Measurements from ENCODE around the gene TRAM2. TPM values are rescaled to one million over a fixed set of nuclear protein-coding genes. Genes with fewer than 3 reads are reported as not detected.

The TRAM2 gene
- polyA plus RNA-seq, 1 donor: 44.1 TPM

DNA sequence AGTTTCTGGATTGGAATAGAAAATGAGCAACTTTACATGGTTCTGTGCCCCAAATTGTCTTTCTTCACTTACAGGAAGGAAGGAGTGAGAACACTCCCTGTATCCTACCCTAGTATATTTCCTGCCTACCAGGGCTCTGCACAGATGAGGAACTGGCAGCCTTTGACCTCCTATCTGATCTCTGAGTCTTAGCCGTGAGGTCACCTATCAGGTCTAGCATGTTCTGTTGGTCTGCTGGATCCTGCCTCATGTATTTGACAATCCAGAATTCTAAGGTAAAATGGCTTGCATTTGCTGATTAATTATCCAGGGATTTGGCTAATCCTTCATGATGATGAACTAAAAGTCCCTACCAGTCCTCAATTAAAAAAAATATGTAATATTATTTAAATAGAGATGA is 35.0 kb upstream of the TRAM2 start:
- no peaks in the 10 kb centered on the region for H3K9me3 ChIP-seq (ENCODE audit: control insufficient read depth, low read depth, low read length)
- no peaks in the 10 kb centered on the region for H3K27me3 ChIP-seq (ENCODE audit: control insufficient read depth, insufficient read depth, low read length)
- WGBS (ENCODE audit: insufficient coverage, low lambda C conversion rate): no CpG with 5 or more reads among the region's 1 CpG
- peak overlapping the region; percentile 87 for H3K27ac ChIP-seq (ENCODE audit: low read length)
- H3K4me1 ChIP-seq (ENCODE audit: control insufficient read depth, insufficient read depth, low read length): peaks cover 29% of the 10 kb centered on the region
- no peaks in the 10 kb centered on the region for H3K36me3 ChIP-seq (ENCODE audit: control insufficient read depth, insufficient read depth, low read length)
- peak in 1 of 2 donors; percentile 64 for DNase-seq
- no peak overlapping the region for H3K4me3 ChIP-seq (ENCODE audit: low read length)

DNA sequence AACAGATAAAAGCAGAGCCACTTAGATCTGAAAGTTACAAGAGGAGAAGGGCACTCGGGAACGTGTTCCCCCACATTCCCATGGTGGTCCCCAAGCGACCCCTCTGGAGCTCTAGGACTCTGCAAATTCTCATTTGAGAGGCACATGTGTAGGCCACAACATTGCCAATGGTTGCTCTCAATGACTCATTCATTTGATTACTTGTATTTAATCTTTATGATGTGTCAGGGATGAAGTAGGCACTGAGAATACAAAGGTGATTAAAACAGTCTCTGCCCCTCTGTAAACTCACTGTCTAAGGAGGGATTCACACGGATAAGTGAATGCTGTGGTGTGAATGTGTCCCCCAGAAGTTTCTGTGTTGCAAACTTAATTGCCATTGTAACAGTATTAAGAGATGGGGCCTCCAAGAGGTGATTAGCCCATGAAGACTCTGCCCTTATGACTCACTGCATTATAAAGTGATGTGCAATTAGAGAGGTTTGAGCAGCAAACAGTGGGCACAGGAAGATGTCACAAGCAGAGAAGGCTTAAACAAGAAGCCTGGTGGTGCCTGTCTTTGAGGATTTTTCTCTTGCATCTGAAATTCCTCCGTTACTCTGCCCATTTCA is 34.0 kb upstream of the TRAM2 start:
- Histone ChIP-seq H3K4me3 (ENCODE audit: low read length) (no peak overlapping the region), H3K36me3 (ENCODE audit: control insufficient read depth, insufficient read depth, low read length) (no peaks in the 10 kb centered on the region), H3K4me1 (ENCODE audit: control insufficient read depth, insufficient read depth, low read length) (peaks cover 29% of the 10 kb centered on the region), H3K9me3 (ENCODE audit: control insufficient read depth, low read depth, low read length) (no peaks in the 10 kb centered on the region), H3K27me3 (ENCODE audit: control insufficient read depth, insufficient read depth, low read length) (no peaks in the 10 kb centered on the region), H3K27ac (ENCODE audit: low read length) (peak overlapping the region; percentile 87)
- peak; percentile 81 to 95 for DNase-seq
- WGBS (ENCODE audit: insufficient coverage, low lambda C conversion rate): no CpG with 5 or more reads among the region's 5 CpGs

DNA sequence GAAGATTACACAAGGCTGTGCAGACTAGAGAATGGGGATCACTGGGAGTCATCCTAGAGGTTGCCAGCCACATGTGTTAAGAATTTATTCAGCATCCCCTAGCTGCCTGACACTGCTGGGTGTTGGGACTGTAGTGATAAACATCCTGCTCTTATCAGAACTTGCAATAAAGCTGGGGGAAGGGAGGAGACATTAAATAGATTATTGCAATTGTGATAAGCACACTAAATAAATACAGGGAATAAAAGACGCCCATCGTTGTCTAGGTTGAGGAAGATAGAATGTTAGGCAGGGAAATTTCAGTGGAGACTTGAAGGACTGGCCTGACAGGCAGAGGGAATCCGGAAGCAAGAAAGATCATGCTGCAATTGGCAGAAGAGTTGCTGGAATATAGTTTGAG is 33.2 kb upstream of the TRAM2 start:
- H3K27ac ChIP-seq (ENCODE audit: low read length): peak overlapping the region; percentile 87
- H3K4me3 ChIP-seq (ENCODE audit: low read length): no peak overlapping the region
- WGBS (ENCODE audit: insufficient coverage, low lambda C conversion rate): 0% methylated on average over 1 of the region's 3 CpGs
- H3K27me3 ChIP-seq (ENCODE audit: control insufficient read depth, insufficient read depth, low read length): no peaks in the 10 kb centered on the region
- DNase-seq: peak in 1 of 2 donors; percentile 68
- peaks cover 29% of the 10 kb centered on the region for H3K4me1 ChIP-seq (ENCODE audit: control insufficient read depth, insufficient read depth, low read length)
- no peaks in the 10 kb centered on the region for H3K9me3 ChIP-seq (ENCODE audit: control insufficient read depth, low read depth, low read length)
- H3K36me3 ChIP-seq (ENCODE audit: control insufficient read depth, insufficient read depth, low read length): no peaks in the 10 kb centered on the region

DNA sequence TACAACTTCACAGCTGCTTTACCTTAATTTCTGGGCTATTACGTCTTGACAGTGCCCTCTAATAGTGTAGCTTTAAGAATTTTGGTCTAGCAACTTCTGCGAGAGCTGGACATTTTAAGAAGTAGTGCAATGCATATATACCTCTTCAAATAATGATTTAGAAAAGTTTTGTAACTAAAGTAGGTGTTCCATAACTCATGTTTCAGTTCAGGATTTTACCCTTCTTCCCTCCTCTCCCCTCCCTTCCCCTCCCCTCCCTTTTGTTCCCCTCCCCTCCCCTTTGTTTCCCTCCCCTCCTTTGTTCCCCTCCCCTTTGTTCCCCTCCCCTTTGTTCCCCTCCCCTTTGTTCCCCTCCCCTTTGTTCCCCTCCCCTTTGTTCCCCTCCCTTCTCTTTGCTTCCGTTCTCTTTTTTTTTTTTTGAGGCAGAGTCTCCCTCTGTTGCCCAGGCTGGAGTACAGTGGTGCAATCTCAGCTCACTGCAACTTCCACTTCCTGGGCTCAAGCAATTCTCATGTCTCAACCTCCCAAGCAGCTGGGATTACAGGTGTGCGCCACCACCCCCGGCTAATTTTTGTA is 28.8 kb upstream of the TRAM2 start:
- 80% methylated on average over 1 of the region's 5 CpGs for WGBS (ENCODE audit: insufficient coverage, low lambda C conversion rate)
- no peak overlapping the region for H3K4me3 ChIP-seq (ENCODE audit: low read length)
- H3K27me3 ChIP-seq (ENCODE audit: control insufficient read depth, insufficient read depth, low read length): no peaks in the 10 kb centered on the region
- peaks cover 14% of the 10 kb centered on the region for H3K4me1 ChIP-seq (ENCODE audit: control insufficient read depth, insufficient read depth, low read length)
- H3K36me3 ChIP-seq (ENCODE audit: control insufficient read depth, insufficient read depth, low read length): no peaks in the 10 kb centered on the region
- H3K27ac ChIP-seq (ENCODE audit: low read length): no peak overlapping the region
- no peaks in the 10 kb centered on the region for H3K9me3 ChIP-seq (ENCODE audit: control insufficient read depth, low read depth, low read length)
- DNase-seq: no peak

DNA sequence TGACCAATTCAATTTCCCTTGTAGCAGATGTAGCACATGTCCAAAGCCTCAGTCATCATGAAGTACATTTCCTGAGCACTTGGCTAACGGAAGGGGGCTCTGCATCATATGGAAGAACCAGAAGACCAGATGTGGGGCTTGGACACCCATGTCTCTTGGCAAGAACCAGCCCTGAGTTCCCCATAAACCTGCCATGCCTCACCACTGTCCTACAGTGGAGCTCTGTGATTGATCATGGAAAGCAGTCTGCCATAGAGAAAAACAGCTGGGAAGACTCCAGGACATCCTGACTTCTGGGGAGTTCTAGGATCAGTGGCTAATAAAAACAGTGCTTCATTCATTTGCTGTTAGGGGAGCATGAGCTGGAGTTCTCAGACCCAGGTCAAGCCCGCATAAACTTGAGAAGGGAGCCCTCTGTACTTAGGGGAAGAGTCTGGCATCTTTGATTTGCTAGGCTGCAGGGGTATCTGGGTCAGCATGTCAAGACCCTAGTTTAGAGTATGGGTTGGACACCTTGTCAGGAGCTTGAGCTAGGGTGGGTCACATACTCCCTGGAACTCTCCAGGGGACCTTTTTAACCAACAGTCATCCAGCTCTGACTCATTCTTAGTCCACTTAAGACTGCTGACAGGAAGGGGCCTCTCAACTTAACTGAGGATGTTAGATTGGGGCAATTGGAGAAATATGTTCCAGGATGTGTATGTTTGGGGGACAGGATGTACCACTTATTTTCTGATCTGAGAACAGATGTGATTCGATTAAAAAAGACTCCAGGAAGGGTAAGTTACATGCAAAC is 26.3 kb upstream of the TRAM2 start:
- Histone ChIP-seq H3K27ac (ENCODE audit: low read length) (peak overlapping the region; percentile 4), H3K9me3 (ENCODE audit: control insufficient read depth, low read depth, low read length) (no peaks in the 10 kb centered on the region), H3K4me1 (ENCODE audit: control insufficient read depth, insufficient read depth, low read length) (peaks cover 12% of the 10 kb centered on the region), H3K4me3 (ENCODE audit: low read length) (no peak overlapping the region), H3K36me3 (ENCODE audit: control insufficient read depth, insufficient read depth, low read length) (no peaks in the 10 kb centered on the region), H3K27me3 (ENCODE audit: control insufficient read depth, insufficient read depth, low read length) (no peaks in the 10 kb centered on the region)
- no CpG with 5 or more reads among the region's 3 CpGs for WGBS (ENCODE audit: insufficient coverage, low lambda C conversion rate)
- peak in 1 of 2 donors; percentile 44 for DNase-seq

DNA sequence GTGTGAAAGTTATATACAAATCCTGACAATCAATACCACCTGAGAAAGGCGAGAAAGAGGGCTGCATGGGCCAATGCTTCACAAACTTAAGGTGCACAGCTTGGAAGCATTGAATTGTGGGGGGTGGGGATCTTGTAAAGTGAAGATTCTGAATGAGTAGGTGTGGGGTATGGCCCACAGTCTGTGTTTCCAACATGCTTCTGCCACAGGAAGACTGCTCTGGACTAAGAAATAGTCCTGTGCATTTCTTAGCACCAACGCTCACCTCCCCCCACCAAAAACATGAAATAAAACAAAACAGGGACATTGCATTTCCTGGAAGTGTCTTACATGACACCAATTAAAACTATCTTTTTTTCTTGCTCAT is 21.9 kb upstream of the TRAM2 start:
- Histone ChIP-seq H3K27ac (ENCODE audit: low read length) (peak overlapping the region; percentile 89), H3K27me3 (ENCODE audit: control insufficient read depth, insufficient read depth, low read length) (no peaks in the 10 kb centered on the region), H3K9me3 (ENCODE audit: control insufficient read depth, low read depth, low read length) (no peaks in the 10 kb centered on the region), H3K36me3 (ENCODE audit: control insufficient read depth, insufficient read depth, low read length) (no peaks in the 10 kb centered on the region), H3K4me1 (ENCODE audit: control insufficient read depth, insufficient read depth, low read length) (peaks cover 53% of the 10 kb centered on the region), H3K4me3 (ENCODE audit: low read length) (no peak overlapping the region)
- WGBS (ENCODE audit: insufficient coverage, low lambda C conversion rate): 67% methylated on average over 1 of the region's 2 CpGs
- no peak for DNase-seq

DNA sequence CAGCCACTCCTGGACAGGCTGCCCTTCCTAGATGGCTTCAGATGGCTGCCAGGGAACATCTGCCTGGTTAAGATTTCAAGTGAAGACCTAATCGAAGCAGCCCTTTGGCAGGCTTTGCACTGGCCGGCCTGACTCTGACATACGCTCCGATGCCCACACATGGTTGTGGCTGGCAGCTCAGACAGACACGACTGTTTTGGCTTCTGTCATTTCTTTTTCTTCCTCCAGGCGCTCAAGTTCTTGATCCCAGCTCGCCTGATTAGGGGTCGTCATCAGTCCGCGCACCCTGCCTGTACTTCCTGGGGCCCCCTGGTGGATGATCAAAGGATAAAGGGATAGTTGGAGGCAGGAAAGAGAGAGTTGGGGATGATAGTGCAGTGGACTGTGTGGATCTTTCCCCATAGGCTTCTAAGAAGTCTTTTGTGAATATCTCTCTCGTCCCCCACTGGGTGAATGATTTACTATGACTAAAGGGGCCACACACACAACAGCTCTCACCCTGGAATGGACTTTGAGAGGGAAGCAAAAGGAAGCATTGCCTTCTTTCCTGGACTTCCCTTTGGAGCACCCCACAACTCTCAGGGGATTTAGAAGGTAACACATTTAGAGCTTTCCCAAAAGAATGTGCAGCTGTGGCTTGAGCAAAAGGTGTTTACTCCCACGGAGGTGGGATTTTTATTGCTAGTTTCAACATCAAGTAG is 21.4 kb upstream of the TRAM2 start:
- peak overlapping the region; percentile 7 for H3K4me3 ChIP-seq (ENCODE audit: low read length)
- H3K4me1 ChIP-seq (ENCODE audit: control insufficient read depth, insufficient read depth, low read length): peaks cover 56% of the 10 kb centered on the region
- H3K27ac ChIP-seq (ENCODE audit: low read length): peak overlapping the region; percentile 89
- 0% methylated on average over 4 of the region's 12 CpGs for WGBS (ENCODE audit: insufficient coverage, low lambda C conversion rate)
- H3K9me3 ChIP-seq (ENCODE audit: control insufficient read depth, low read depth, low read length): no peaks in the 10 kb centered on the region
- no peaks in the 10 kb centered on the region for H3K27me3 ChIP-seq (ENCODE audit: control insufficient read depth, insufficient read depth, low read length)
- no peaks in the 10 kb centered on the region for H3K36me3 ChIP-seq (ENCODE audit: control insufficient read depth, insufficient read depth, low read length)
- peak; percentile 87 to 96 for DNase-seq

DNA sequence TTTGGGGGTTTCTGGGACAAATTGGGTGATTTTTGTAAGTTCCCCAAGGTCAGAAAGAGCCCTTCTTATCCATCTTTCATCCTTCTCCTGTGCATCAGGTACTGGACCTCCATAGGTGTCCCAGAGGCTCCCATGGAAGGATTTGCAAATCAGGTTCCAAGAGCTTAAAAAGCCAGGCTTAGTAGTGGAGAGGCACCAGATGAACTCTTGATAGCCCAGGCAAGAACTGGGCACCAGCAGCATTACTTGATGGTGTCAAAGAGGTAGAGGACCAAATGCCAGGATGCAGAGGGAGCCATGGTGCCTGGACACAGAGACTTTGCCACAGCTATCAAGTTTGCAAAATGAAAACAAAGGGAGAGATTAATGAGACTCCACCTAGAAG is 20.9 kb upstream of the TRAM2 start:
- Histone ChIP-seq H3K9me3 (ENCODE audit: control insufficient read depth, low read depth, low read length) (no peaks in the 10 kb centered on the region), H3K4me3 (ENCODE audit: low read length) (peak overlapping the region; percentile 7), H3K27me3 (ENCODE audit: control insufficient read depth, insufficient read depth, low read length) (no peaks in the 10 kb centered on the region), H3K36me3 (ENCODE audit: control insufficient read depth, insufficient read depth, low read length) (no peaks in the 10 kb centered on the region), H3K4me1 (ENCODE audit: control insufficient read depth, insufficient read depth, low read length) (peaks cover 58% of the 10 kb centered on the region), H3K27ac (ENCODE audit: low read length) (peak overlapping the region; percentile 89)
- DNase-seq: no peak

DNA sequence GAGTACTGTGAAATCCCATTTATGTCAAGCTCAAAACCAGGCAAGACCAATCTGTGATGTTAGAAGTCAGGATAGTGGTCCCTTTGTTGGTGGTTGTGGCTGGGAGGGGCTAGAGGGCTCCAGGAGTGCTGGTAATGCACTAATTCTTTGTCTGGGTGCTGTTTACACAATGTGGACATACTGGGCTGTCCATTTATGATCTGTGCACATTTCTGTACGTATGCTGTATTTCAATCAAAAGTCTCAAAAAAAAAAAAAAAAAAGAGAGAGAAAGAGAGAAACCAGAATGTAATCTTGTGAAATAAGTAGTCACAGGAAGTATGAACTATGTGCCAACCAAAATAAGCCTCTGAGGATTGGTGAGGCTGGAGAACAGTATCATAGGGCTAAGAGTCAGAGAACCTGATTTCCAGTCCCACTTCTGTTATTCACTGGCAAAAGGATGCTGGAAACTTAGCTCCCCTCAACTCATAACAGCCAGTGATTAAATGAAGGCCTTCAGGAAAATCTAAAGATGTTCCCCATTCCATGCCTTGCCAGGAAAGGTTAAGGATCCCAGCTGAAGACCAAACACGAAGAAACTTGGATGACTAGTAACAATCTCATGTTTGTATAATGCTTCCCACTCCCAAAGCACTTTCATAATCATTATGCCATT is 19.6 kb upstream of the TRAM2 start:
- H3K27ac ChIP-seq (ENCODE audit: low read length): peak overlapping the region; percentile 85
- H3K4me3 ChIP-seq (ENCODE audit: low read length): no peak overlapping the region
- H3K36me3 ChIP-seq (ENCODE audit: control insufficient read depth, insufficient read depth, low read length): no peaks in the 10 kb centered on the region
- H3K27me3 ChIP-seq (ENCODE audit: control insufficient read depth, insufficient read depth, low read length): no peaks in the 10 kb centered on the region
- H3K4me1 ChIP-seq (ENCODE audit: control insufficient read depth, insufficient read depth, low read length): peaks cover 63% of the 10 kb centered on the region
- no peaks in the 10 kb centered on the region for H3K9me3 ChIP-seq (ENCODE audit: control insufficient read depth, low read depth, low read length)
- DNase-seq: no peak
- WGBS (ENCODE audit: insufficient coverage, low lambda C conversion rate): 67% methylated on average over 1 of the region's 2 CpGs

DNA sequence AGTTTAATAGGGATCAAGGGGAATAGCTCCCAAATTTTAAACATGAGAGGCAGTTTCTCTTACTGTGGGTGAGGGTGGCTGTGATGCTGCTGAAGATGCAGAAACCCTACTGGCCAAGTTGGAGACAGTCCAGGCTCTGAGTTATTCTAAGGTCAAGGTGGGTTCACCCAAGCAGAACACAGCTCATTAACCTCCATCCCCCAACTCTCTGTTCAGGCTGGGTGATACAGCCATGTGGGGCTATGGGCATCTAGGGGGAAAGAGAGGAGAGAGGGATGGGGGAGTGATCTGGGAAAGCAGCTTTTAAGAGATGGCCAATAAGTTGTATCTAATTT is 18.9 kb upstream of the TRAM2 start:
- Histone ChIP-seq H3K4me1 (ENCODE audit: control insufficient read depth, insufficient read depth, low read length) (peaks cover 69% of the 10 kb centered on the region), H3K27me3 (ENCODE audit: control insufficient read depth, insufficient read depth, low read length) (no peaks in the 10 kb centered on the region), H3K36me3 (ENCODE audit: control insufficient read depth, insufficient read depth, low read length) (no peaks in the 10 kb centered on the region), H3K4me3 (ENCODE audit: low read length) (no peak overlapping the region), H3K9me3 (ENCODE audit: control insufficient read depth, low read depth, low read length) (no peaks in the 10 kb centered on the region), H3K27ac (ENCODE audit: low read length) (peak overlapping the region; percentile 85)
- DNase-seq: no peak
